ENCODE measurements around the gene AQP3.
"Not testable (repeated sequence)": the region's sequence is repeated elsewhere in the genome, so short reads cannot be mapped to it uniquely, and the experiment has no call there.

The AQP3 gene

GRCh38 chr9:33446946-33447798 lies at the start of gene AQP3:
AQP3 (minus strand) TSS chr9:33447593; CDS start chr9:33447530, 63 bp downstream.
- DNase-seq (ENCODE audit: low read depth) = peak; percentile 59

GRCh38 chr9:33493819-33494218 lies 46.4 kb upstream of the AQP3 start:
- DNase-seq (ENCODE audit: low read depth) = not testable (repeated sequence)

- DNase-seq (ENCODE audit: low read depth) = no peak
Measured at GRCh38 chr9:33489066-33489465, 41.7 kb upstream of the AQP3 start.

- DNase-seq (ENCODE audit: low read depth) = not testable (repeated sequence)
Measured at GRCh38 chr9:33485312-33485711, 37.9 kb upstream of the AQP3 start.

GRCh38 chr9:33480976-33481375 lies 33.6 kb upstream of the AQP3 start:
- no peak for DNase-seq (ENCODE audit: low read depth)

- no peak for DNase-seq (ENCODE audit: low read depth)
Measured at GRCh38 chr9:33480106-33480505, 32.7 kb upstream of the AQP3 start.

GRCh38 chr9:33476503-33476902 lies 29.1 kb upstream of the AQP3 start:
- no peak for DNase-seq (ENCODE audit: low read depth)

GRCh38 chr9:33475357-33475756 lies 28.0 kb upstream of the AQP3 start:
- no peak for DNase-seq (ENCODE audit: low read depth)

GRCh38 chr9:33473643-33474352 lies 26.4 kb upstream of the AQP3 start, which contains the start of gene NOL6:
NOL6 (minus strand) TSS chr9:33473924; CDS start chr9:33473842, 82 bp downstream.
- DNase-seq (ENCODE audit: low read depth) = peak; percentile 97

- no peak for DNase-seq (ENCODE audit: low read depth)
Measured at GRCh38 chr9:33472881-33473615, 25.7 kb upstream of the AQP3 start.

GRCh38 chr9:33472171-33472880 lies 24.9 kb upstream of the AQP3 start:
- no peak for DNase-seq (ENCODE audit: low read depth)

- no peak for DNase-seq (ENCODE audit: low read depth)
Measured at GRCh38 chr9:33471361-33471760, 24.0 kb upstream of the AQP3 start.

GRCh38 chr9:33469891-33470290 lies 22.5 kb upstream of the AQP3 start:
- no peak for DNase-seq (ENCODE audit: low read depth)

- no peak for DNase-seq (ENCODE audit: low read depth)
Measured at GRCh38 chr9:33468797-33469621, 21.6 kb upstream of the AQP3 start.

- DNase-seq (ENCODE audit: low read depth) = no peak
Measured at GRCh38 chr9:33468215-33468730, 20.9 kb upstream of the AQP3 start.

- no peak for DNase-seq (ENCODE audit: low read depth)
Measured at GRCh38 chr9:33467526-33467925, 20.1 kb upstream of the AQP3 start.

GRCh38 chr9:33466565-33467495 lies 19.4 kb upstream of the AQP3 start:
- DNase-seq (ENCODE audit: low read depth) = peak; percentile 58

GRCh38 chr9:33465596-33466564 lies 18.5 kb upstream of the AQP3 start:
- no peak for DNase-seq (ENCODE audit: low read depth)

Data from activated T-helper 9 cell treated with anti-CD3 and anti-CD28 coated beads, Interleukin-2, amount 50 U/mL, for 16 hours (primary cell).